NOMO-1 treated with dmso at 0.1 percent for 144 hours (cell line): ENCODE results near the gene PRDM11.

ENCODE experiments used
- DNase-seq: peaks from one replicate; lab custom pipeline; 2025; ENCODE audit not compliant: unreplicated experiment; lab: John Stamatoyannopoulos, UW

The PRDM11 gene

GRCh38 chr11:45259592-45259991 is 113.2 kb downstream of the PRDM11 start:
- no peak for DNase-seq

GRCh38 chr11:45260071-45260470 is 113.6 kb downstream of the PRDM11 start:
- no peak for DNase-seq

GRCh38 chr11:45262900-45263299 is 116.5 kb downstream of the PRDM11 start:
- DNase-seq: no peak

GRCh38 chr11:45263773-45264172 is 117.3 kb downstream of the PRDM11 start:
- no peak for DNase-seq

- no peak for DNase-seq
Observed at GRCh38 chr11:45264839-45265515, 118.5 kb downstream of the PRDM11 start.

- no peak for DNase-seq
Observed at GRCh38 chr11:45265969-45266675, 119.7 kb downstream of the PRDM11 start.

- no peak for DNase-seq
Observed at GRCh38 chr11:45266676-45267020, 120.2 kb downstream of the PRDM11 start.

GRCh38 chr11:45267052-45267451 is 120.6 kb downstream of the PRDM11 start:
- no peak for DNase-seq

GRCh38 chr11:45267652-45268299 is 121.3 kb downstream of the PRDM11 start:
- DNase-seq: no peak

- DNase-seq: no peak
Observed at GRCh38 chr11:45269678-45270077, 123.2 kb downstream of the PRDM11 start.

GRCh38 chr11:45270946-45271716 is 124.7 kb downstream of the PRDM11 start:
- DNase-seq: no peak

GRCh38 chr11:45272701-45273100 is 126.3 kb downstream of the PRDM11 start:
- no peak for DNase-seq

GRCh38 chr11:45273509-45273908 is 127.1 kb downstream of the PRDM11 start:
- DNase-seq: no peak

GRCh38 chr11:45274206-45274605 is 127.8 kb downstream of the PRDM11 start:
- no peak for DNase-seq

- no peak for DNase-seq
Observed at GRCh38 chr11:45275828-45276227, 129.4 kb downstream of the PRDM11 start.

- no peak for DNase-seq
Observed at GRCh38 chr11:45278714-45279113, 132.3 kb downstream of the PRDM11 start.

- DNase-seq: no peak
Observed at GRCh38 chr11:45279645-45280044, 133.2 kb downstream of the PRDM11 start.

- no peak for DNase-seq
Observed at GRCh38 chr11:45280449-45280848, 134.0 kb downstream of the PRDM11 start.

GRCh38 chr11:45282081-45282480 is 135.6 kb downstream of the PRDM11 start:
- no peak for DNase-seq
